Measurements from ENCODE around the gene CPAMD8. TPM values are rescaled to one million over a fixed set of nuclear protein-coding genes. Genes with fewer than 3 reads are reported as not detected.

Gene CPAMD8
- total and polyA plus RNA-seq, 9 of the 15 experiments (the other 6 are each of a cell fraction or from before 2014, with no cell fraction given), result 0.20 to 2.1 (median 1.3) TPM

DNA sequence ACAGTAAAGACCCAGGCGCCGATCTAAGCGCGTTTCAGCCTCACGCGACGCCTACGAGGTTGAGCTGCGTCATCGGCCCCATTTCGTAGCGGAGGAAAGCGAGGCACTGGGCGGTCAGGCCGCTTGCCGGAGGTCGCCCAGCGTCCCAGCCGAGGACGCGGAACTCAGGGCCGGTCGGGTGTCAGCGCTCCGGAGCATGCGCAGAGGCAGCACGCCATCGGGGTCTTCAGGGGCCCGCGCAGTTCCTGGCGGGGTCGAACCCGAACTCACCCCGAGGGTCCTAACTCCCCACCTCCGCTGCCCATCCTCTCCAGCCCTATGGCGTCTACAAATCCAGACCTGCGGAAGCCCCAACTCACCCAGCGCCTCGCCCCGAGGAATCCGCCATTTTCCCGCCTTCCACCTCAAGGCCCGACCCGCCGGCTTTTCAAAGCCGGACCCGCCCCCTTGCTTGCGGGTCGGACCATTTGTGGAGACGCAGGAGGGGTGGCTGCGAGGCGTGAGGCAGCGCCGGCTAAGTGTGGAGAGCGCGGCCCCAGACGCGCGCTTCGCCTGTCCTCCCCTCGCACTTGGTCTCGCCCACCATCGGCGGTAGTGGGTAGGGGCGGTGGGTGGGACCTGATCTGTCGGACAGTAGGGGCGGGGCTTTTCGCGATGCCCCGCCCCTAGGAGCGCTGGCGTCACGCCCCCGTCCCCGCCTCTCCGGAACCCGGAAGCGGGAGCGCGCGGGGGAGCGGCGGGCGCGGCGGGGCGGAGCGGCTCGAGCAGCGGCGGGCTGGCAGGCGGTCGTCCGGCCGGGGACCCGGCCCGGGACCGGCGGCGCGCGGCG lies 48.6 kb upstream of the CPAMD8 start, which contains the start of the genes HAUS8 and MYO9B (continued):
- TF ChIP-seq, protein P1, sequence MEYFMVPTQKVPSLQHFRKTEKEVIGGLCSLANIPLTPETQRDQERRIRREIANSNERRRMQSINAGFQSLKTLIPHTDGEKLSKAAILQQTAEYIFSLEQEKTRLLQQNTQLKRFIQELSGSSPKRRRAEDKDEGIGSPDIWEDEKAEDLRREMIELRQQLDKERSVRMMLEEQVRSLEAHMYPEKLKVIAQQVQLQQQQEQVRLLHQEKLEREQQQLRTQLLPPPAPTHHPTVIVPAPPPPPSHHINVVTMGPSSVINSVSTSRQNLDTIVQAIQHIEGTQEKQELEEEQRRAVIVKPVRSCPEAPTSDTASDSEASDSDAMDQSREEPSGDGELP (CRISPR knock-in tag; IDR thresholded peaks at IDR 0.05; ENCODE audit: borderline replicate concordance), result peak; percentile 90
- peak; percentile 25; the same call in 1 of the 2 replicates for TF ChIP-seq MXI1 (IDR thresholded peaks at IDR 0.05; ENCODE audit: low read depth, low read length)
- no peak for TF ChIP-seq ZNF274 (IDR thresholded peaks at IDR 0.05; ENCODE audit: borderline replicate concordance, low read depth, low read length)
- TF ChIP-seq DNMT1 (IDR thresholded peaks at IDR 0.05), result 0 out of 2 replicates have a peak, but pooled peaks have one; percentile 40
- peak; percentile 33; the same call in 1 of the 2 replicates for TF ChIP-seq ZNF316 (IDR thresholded peaks at IDR 0.05)
- no peak for TF ChIP-seq GABPB2 (CRISPR knock-in tag; conservative IDR thresholded peaks at IDR 0.05)
- no peak for TF ChIP-seq MIER1 (IDR thresholded peaks at IDR 0.05; ENCODE audit: low read depth)
- TF ChIP-seq, protein P2, sequence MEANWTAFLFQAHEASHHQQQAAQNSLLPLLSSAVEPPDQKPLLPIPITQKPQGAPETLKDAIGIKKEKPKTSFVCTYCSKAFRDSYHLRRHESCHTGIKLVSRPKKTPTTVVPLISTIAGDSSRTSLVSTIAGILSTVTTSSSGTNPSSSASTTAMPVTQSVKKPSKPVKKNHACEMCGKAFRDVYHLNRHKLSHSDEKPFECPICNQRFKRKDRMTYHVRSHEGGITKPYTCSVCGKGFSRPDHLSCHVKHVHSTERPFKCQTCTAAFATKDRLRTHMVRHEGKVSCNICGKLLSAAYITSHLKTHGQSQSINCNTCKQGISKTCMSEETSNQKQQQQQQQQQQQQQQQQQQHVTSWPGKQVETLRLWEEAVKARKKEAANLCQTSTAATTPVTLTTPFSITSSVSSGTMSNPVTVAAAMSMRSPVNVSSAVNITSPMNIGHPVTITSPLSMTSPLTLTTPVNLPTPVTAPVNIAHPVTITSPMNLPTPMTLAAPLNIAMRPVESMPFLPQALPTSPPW (CRISPR knock-in tag; IDR thresholded peaks at IDR 0.05), result peak; percentile 89
- TF ChIP-seq, protein P3, sequence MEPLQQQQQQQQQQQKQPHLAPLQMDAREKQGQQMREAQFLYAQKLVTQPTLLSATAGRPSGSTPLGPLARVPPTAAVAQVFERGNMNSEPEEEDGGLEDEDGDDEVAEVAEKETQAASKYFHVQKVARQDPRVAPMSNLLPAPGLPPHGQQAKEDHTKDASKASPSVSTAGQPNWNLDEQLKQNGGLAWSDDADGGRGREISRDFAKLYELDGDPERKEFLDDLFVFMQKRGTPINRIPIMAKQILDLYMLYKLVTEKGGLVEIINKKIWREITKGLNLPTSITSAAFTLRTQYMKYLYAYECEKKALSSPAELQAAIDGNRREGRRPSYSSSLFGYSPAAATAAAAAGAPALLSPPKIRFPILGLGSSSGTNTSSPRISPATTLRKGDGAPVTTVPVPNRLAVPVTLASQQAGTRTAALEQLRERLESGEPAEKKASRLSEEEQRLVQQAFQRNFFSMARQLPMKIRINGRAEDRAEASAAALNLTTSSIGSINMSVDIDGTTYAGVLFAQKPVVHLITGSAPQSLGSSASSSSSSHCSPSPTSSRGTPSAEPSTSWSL (CRISPR knock-in tag; IDR thresholded peaks at IDR 0.05; ENCODE audit: borderline replicate concordance), result no peak
- TF ChIP-seq ZNF324 (CRISPR knock-in tag; IDR thresholded peaks at IDR 0.05), result no peak
- TF ChIP-seq, protein P4, sequence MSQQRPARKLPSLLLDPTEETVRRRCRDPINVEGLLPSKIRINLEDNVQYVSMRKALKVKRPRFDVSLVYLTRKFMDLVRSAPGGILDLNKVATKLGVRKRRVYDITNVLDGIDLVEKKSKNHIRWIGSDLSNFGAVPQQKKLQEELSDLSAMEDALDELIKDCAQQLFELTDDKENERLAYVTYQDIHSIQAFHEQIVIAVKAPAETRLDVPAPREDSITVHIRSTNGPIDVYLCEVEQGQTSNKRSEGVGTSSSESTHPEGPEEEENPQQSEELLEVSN (IDR thresholded peaks at IDR 0.05; ENCODE audit: borderline replicate concordance in 1 of 2, extremely low read depth in 1 of 2, insufficient read depth in 1 of 2, insufficient read length in 1 of 2, low read depth in 1 of 2, low read length in 1 of 2, poor library complexity in 1 of 2, severe bottlenecking in 1 of 2), result peak; percentile 92 to 95
- TF ChIP-seq HMGN3 (IDR thresholded peaks at IDR 0.05; ENCODE audit: borderline replicate concordance, extremely low read depth, insufficient read length, low read depth, low read length), result peak; percentile 87
- TF ChIP-seq ZNF445 (CRISPR knock-in tag; IDR thresholded peaks at IDR 0.05; ENCODE audit: low read depth), result no peak
- no peak for TF ChIP-seq NR1H2 (CRISPR knock-in tag; IDR thresholded peaks at IDR 0.05)
- TF ChIP-seq CTBP1 (IDR thresholded peaks at IDR 0.05; ENCODE audit: borderline replicate concordance), result peak; percentile 88
- TF ChIP-seq KLF10 (CRISPR knock-in tag; IDR thresholded peaks at IDR 0.05), result no peak
- no peak for TF ChIP-seq ZSCAN29 (IDR thresholded peaks at IDR 0.05)
- TF ChIP-seq NEUROD1 (IDR thresholded peaks at IDR 0.05; ENCODE audit: borderline replicate concordance, low read depth, low read length, partially characterized antibody), result peak; percentile 94
- TF ChIP-seq, protein P5, sequence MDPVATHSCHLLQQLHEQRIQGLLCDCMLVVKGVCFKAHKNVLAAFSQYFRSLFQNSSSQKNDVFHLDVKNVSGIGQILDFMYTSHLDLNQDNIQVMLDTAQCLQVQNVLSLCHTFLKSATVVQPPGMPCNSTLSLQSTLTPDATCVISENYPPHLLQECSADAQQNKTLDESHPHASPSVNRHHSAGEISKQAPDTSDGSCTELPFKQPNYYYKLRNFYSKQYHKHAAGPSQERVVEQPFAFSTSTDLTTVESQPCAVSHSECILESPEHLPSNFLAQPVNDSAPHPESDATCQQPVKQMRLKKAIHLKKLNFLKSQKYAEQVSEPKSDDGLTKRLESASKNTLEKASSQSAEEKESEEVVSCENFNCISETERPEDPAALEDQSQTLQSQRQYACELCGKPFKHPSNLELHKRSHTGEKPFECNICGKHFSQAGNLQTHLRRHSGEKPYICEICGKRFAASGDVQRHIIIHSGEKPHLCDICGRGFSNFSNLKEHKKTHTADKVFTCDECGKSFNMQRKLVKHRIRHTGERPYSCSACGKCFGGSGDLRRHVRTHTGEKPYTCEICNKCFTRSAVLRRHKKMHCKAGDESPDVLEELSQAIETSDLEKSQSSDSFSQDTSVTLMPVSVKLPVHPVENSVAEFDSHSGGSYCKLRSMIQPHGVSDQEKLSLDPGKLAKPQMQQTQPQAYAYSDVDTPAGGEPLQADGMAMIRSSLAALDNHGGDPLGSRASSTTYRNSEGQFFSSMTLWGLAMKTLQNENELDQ (CRISPR knock-in tag; IDR thresholded peaks at IDR 0.05; ENCODE audit: borderline replicate concordance), result no peak
- TF ChIP-seq NBN (IDR thresholded peaks at IDR 0.05; ENCODE audit: low read depth), result peak; percentile 51; the same call in 1 of the 2 replicates
